GM19238 (cell line): ENCODE data around the gene CTRL.

Experiments used
- DNase-seq: peaks from one replicate; pipeline ENCODE4 v3.0.0; 2011; ENCODE audit warnings: low spot score; ENCODE audit not compliant: insufficient read length

Gene CTRL

DNA sequence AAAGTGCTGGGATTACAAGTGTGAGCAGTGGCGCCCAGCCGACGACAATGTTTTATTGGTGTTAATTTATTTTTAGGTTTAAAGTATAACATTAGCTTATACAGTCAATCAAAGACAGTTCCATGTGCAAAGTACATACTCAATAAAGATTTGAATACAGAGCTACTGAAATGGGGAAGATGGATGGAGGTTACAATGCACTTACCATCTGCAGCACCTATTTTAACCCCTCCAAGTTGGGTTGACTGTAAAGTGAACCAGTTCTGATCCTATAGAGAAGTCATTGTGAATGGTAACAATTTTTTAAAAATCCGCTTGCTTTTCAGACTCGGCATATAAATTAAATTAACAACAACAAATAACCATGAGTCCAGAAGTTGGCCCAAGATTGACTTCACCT is 39.3 kb downstream of the CTRL start:
- no peak for DNase-seq

DNA sequence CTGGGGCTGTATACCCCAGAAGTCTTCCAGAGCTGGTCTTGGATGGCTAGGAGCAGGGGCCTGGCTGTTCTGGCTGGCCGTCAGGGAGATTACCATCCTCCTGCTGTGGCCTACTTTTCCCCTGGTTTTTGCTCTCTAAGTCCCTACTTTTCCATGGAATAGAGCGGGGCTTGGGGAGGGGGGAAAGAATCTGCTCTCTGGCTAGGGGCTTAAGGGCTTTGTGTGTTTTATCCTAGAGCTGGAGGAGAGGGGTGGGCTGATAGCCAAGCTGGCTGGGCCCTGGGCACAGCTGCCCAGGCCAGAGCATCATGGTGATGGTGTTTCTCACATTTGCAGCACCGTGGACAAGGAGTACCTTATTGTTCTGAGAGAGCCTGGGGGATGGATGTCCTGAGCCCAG is 43.3 kb downstream of the CTRL start:
- no peak for DNase-seq

DNA sequence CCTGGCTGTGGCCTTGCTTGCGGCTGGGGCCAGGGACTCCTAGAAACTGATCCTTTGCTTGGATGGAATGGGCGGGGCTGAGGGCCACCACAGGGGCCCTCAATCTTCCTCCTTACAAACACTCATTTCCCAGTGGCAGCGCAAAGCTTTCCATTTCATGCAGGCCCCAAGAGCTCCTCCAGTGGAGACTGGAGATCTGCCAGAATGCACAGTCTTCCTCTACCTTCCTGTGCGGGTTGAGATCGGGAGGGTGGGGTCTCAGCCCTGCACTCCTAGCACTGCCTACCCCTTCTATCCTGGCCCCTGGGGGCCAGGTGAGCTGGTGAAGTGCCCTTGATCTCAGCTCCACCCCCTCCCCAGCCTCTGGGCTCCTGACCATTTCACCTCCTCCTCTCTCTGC is 45.3 kb downstream of the CTRL start:
- no peak for DNase-seq

DNA sequence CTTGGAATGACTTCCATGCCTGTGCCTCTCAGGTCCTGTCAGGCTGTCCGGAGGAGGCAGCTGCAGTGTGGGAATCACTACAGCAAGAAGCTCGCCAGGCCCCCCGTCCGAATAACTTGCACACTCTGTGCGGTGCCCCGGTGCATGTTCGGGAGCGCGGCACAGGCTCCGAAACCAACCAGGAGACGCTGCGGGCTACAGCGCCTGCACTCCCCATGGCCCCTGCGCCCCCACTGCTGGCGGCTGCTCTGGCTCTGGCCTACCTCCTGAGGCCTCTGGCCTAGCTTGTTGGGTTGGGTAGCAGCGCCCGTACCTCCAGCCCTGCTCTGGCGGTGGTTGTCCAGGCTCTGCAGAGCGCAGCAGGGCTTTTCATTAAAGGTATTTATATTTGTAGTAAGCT is 45.7 kb downstream of the CTRL start:
- DNase-seq: no peak

DNA sequence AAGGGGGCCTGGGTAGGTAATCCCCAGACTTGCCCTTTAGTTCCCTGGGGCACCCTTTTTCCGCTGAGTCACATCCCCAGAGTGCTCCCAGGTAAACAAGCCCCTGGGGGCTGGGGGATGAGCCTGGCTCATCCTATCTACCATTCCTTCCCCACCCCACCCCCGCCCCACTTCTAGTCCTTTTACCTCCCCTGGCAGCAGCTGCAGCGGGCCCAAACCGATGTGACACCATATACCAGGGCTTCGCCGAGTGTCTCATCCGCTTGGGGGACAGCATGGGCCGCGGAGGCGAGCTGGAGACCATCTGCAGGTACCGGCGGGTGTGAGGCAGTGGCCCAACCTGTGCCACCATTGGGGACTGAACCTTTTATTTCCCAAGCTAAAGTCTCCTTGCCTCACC is 46.1 kb downstream of the CTRL start:
- no peak for DNase-seq

DNA sequence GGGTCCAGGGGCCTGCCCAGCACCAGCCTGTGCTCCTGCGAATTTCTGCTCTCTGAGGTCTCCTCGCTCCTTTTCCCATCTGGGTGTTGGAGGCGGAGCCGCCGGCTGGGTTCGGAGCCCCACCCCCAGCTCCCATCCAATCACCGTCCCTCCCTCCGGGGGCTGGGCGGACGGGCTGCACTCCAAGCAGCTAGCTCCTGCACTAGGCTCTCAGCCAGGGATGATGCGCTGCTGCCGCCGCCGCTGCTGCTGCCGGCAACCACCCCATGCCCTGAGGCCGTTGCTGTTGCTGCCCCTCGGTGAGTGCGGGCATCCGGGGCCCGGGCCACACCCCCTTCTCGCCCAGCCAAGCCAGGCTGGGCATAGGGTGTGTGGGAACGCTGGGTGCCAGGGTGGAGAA is 47.0 kb downstream of the CTRL start, which contains the start of gene NRN1L:
TSS of gene NRN1L (plus strand) at position 202 of the 400 bp plus-strand sequence. CDS start at position 221, 19 bp downstream.
- DNase-seq: no peak

DNA sequence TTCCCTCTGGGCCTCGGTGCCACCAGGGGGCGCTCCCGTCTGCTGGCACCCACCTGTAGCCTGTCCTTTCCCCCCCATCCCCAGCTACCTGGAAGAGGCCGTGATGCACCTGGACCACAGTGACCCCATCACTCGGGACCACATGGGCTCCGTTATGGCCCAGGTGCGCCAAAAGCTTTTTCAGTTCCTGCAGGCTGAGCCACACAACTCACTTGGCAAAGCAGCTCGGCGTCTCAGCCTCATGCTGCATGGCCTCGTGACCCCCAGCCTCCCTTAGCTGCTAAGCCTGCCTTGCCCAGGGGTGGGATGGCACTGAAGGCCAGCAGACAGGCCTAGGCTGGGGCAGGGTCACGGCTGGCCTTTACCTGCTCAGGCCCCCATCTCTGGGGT is 47.8 kb downstream of the CTRL start:
- peak; percentile 84 for DNase-seq

DNA sequence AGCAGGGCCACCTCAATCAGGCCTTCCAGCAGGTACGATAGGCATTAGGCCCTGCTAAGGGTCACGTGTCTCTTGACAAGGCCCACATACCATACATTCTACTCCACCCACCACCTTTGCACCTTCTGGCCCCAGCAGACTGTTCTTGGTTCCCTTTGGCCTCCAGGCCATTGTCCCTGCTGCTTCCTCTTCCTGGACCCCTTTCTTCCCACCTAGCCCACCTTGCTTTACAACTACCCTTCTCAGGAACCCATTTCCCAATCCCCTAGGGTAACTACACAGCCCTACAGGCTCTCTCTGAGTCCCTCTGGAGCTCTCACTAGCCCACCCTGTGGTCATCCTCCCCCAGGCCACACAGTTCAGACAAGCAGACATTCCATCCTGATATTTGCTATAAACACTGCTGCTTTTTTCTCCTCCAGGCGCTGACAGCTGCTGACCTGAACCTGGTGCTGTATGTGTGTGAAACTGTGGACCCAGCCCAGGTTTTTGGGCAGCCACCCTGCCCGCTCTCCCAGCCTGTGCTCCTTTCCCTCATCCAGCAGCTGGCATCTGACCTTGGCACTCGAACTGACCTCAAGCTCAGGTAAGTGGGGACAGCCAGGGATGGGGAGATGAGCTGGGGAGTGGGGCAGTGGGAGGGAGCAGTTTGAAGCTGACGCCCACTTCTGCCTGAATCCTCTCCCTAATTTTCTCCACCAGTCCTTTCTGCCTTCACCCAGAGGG is 48.4 kb downstream of the CTRL start:
- DNase-seq: no peak

DNA sequence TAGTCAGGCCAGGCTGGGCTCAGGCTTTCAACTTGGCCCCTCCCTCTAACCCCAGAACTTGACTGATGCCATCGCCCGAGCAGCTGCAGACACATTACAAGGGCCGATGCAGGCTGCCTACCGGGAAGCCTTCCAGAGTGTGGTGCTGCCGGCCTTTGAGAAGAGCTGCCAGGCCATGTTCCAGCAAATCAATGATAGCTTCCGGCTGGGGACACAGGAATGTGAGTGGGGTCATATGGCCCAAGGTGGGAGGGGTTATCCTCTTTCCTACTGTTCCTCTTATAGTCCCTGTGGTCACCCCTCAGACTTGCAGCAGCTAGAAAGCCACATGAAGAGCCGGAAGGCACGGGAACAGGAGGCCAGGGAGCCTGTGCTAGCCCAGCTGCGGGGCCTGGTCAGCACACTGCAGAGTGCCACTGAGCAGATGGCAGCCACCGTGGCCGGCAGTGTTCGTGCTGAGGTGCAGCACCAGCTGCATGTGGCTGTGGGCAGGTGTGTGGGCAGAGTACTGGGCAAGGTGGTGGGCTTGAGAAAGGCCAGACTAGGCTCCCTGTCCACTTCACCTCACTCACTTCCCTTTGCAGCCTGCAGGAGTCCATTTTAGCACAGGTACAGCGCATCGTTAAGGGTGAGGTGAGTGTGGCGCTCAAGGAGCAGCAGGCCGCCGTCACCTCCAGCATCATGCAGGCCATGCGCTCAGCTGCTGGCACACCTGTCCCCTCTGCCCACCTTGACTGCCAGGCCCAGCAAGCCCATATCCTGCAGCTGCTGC is 49.1 kb downstream of the CTRL start:
- no peak for DNase-seq

DNA sequence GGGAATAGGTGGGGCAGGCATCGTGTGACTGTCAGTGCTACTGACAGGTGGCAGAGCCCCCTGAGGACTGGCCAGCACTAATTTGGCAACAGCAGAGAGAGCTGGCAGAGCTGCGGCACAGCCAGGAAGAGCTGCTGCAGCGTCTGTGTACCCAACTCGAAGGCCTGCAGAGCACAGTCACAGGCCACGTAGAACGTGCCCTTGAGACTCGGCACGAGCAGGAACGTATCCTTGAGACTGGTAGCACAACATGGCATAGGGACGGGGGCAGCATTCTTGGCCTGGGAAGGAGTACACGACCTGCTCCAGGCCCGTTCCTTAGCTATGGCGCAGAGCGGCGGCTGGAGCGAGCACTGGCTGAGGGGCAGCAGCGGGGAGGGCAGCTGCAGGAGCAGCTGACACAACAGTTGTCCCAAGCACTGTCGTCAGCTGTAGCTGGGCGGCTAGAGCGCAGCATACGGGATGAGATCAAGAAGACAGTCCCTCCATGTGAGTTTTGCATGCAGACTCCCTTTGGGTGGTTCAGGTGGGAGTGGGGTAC is 50.0 kb downstream of the CTRL start:
- no peak for DNase-seq

DNA sequence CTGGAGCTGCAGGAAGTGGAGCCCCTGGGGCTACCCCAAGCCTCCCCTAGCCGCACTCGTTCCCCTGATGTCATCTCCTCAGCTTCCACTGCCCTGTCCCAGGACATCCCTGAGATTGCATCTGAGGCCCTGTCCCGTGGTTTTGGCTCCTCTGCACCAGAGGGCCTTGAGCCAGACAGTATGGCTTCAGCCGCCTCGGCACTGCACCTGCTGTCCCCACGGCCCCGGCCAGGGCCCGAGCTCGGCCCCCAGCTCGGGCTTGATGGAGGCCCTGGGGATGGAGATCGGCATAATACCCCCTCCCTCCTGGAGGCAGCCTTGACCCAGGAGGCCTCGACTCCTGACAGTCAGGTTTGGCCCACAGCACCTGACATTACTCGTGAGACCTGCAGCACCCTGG is 51.1 kb downstream of the CTRL start:
- no peak for DNase-seq

DNA sequence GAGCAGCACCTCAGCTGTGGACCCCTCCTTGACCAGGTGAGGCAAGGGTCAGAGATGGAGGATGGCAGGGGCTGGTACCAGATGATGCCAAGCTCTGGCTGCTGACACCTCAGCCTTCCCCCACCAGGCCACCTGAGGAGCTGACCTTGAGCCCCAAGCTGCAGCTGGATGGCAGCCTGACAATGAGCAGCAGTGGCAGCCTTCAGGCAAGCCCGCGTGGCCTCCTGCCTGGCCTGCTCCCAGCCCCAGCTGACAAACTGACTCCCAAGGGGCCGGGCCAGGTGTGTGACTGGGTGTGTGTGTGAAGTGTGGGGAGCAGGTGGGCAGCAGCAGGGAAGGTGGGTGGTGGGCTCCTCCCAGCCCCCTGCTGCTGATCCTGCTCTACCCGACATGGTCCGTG is 51.7 kb downstream of the CTRL start:
- DNase-seq: no peak
